ENCODE results near the gene PCSK5. TPM values are rescaled to one million over a fixed set of nuclear protein-coding genes. Genes with fewer than 3 reads are reported as not detected.

The PCSK5 gene
- total RNA-seq, 2 donors from 2014 or later, result 2.4 to 32.2 TPM

DNA sequence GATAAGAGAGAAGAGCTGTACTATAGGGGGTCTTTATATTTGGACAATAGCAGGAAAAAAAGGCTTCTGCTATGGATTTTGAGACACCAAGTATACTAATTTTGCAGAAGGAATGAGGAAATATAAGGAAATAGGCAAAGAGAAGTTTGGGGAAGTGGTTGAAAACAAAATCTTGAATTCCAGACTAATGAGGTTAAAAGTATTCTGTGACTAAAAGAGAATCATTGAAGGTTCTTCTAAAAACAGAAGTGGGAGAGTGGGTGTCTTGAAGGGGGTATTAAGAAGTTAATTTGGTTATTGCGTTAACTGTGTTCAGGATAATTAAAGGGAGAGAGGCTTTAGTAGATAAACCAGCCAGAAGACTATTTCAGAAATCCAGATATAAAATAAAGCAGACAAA lies 355.0 kb downstream of the PCSK5 start:
- Histone ChIP-seq H3K36me3 (no peaks in the 10 kb centered on the region), H3K27ac (no peak overlapping the region), H3K4me1 (replicated peaks) (no peaks in the 10 kb centered on the region), H3K4me3 (no peak overlapping the region), H3K9me3 (no peaks in the 10 kb centered on the region), H3K27me3 (replicated peaks; ENCODE audit: insufficient read depth) (no peaks in the 10 kb centered on the region)
- 92% methylated on average over 1 of the region's 1 CpG for WGBS
- no peak for DNase-seq (ENCODE audit: low spot score)
- TF ChIP-seq, protein P1, sequence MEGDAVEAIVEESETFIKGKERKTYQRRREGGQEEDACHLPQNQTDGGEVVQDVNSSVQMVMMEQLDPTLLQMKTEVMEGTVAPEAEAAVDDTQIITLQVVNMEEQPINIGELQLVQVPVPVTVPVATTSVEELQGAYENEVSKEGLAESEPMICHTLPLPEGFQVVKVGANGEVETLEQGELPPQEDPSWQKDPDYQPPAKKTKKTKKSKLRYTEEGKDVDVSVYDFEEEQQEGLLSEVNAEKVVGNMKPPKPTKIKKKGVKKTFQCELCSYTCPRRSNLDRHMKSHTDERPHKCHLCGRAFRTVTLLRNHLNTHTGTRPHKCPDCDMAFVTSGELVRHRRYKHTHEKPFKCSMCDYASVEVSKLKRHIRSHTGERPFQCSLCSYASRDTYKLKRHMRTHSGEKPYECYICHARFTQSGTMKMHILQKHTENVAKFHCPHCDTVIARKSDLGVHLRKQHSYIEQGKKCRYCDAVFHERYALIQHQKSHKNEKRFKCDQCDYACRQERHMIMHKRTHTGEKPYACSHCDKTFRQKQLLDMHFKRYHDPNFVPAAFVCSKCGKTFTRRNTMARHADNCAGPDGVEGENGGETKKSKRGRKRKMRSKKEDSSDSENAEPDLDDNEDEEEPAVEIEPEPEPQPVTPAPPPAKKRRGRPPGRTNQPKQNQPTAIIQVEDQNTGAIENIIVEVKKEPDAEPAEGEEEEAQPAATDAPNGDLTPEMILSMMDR (IDR thresholded peaks at IDR 0.05), result no peak
- TF ChIP-seq POLR2A (IDR thresholded peaks at IDR 0.05) (no peak), POLR2AphosphoS5 (IDR thresholded peaks at IDR 0.05) (no peak)
- intact Hi-C loops (cut with DNase I), result no loop called here

DNA sequence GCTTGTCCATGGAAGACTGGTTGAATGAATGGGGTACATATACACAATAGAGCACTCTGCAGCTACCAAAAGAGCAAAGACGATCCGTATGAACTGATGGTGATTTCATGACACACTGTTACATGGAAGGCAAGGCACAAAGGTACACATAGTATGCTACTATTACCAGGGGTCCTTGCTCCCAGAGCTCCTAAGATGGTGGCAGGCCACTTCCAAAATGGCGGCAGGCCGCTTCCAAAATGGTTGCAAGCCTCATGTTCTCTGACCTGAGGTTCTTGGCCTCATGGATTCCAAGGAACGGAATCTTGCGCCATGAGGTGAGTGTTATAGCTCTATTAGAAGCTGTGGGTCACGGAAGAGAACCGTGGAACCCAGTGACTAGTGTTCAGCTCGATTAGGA lies 356.2 kb downstream of the PCSK5 start:
- DNase-seq (ENCODE audit: low spot score), result no peak
- no peaks in the 10 kb centered on the region for H3K36me3 ChIP-seq
- H3K27ac ChIP-seq, result no peak overlapping the region
- H3K9me3 ChIP-seq, result no peaks in the 10 kb centered on the region
- H3K27me3 ChIP-seq (replicated peaks; ENCODE audit: insufficient read depth), result no peaks in the 10 kb centered on the region
- no peaks in the 10 kb centered on the region for H3K4me1 ChIP-seq (replicated peaks)
- no peak for TF ChIP-seq POLR2AphosphoS5 (IDR thresholded peaks at IDR 0.05)
- TF ChIP-seq, protein P1 (IDR thresholded peaks at IDR 0.05), result no peak
- no peak for TF ChIP-seq POLR2A (IDR thresholded peaks at IDR 0.05)
- no peak overlapping the region for H3K4me3 ChIP-seq
- intact Hi-C loops (cut with DNase I), result no loop called here
- 95% methylated on average over 9 of the region's 9 CpGs for WGBS

DNA sequence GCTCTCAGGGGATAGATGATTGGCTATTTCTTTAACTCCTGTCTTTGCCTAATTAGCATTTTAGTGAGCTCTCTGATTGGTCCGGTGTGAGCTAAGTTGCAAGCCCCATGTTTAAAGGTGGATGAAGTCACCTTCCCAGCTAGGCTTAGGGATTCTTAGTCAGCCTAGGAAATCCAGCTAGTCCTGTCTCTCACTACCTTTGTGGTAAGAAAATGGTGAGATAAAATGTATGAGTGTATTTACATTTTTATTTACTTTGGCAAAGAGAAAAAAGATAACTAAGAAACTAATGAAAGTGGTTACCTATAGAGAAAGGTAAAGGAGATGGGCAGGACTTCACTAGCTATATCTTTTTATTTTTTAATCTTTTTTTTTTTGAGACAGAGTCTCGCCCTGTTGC lies 357.0 kb downstream of the PCSK5 start:
- no peak for DNase-seq (ENCODE audit: low spot score)
- intact Hi-C loops (cut with DNase I), result no loop called here
- no peaks in the 10 kb centered on the region for H3K36me3 ChIP-seq
- H3K4me1 ChIP-seq (replicated peaks), result no peaks in the 10 kb centered on the region
- 85% methylated on average over 2 of the region's 2 CpGs for WGBS
- H3K27me3 ChIP-seq (replicated peaks; ENCODE audit: insufficient read depth), result no peaks in the 10 kb centered on the region
- H3K27ac ChIP-seq, result no peak overlapping the region
- TF ChIP-seq, protein P1 (IDR thresholded peaks at IDR 0.05), result no peak
- TF ChIP-seq POLR2AphosphoS5 (IDR thresholded peaks at IDR 0.05) (no peak), POLR2A (IDR thresholded peaks at IDR 0.05) (no peak)
- H3K4me3 ChIP-seq, result no peak overlapping the region
- no peaks in the 10 kb centered on the region for H3K9me3 ChIP-seq

DNA sequence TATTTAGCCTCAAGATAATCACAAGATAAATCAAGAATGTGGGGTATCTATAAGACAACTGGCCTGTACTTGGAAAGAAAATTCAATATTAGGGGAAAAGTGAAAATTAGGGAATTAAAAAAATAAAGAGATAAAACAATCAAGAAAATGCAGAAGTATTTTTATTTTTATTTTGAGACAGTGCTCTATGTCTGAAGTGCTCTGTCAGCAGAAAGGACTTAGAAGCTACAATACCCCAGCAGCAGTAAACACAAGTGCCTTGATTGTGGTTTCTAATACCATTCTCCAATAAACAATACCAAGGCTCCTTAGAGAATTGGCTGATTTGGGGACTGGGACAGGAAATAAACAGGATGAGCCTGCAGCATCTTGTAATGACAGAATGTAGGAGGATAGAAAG lies 358.8 kb downstream of the PCSK5 start:
- intact Hi-C loops (cut with DNase I), result no loop called here
- Histone ChIP-seq H3K4me3 (no peak overlapping the region), H3K27me3 (replicated peaks; ENCODE audit: insufficient read depth) (no peaks in the 10 kb centered on the region), H3K4me1 (replicated peaks) (no peaks in the 10 kb centered on the region), H3K27ac (no peak overlapping the region), H3K9me3 (no peaks in the 10 kb centered on the region), H3K36me3 (no peaks in the 10 kb centered on the region)
- DNase-seq (ENCODE audit: low spot score), result no peak
- TF ChIP-seq, protein P1 (IDR thresholded peaks at IDR 0.05), result no peak
- TF ChIP-seq POLR2A (IDR thresholded peaks at IDR 0.05), result no peak

DNA sequence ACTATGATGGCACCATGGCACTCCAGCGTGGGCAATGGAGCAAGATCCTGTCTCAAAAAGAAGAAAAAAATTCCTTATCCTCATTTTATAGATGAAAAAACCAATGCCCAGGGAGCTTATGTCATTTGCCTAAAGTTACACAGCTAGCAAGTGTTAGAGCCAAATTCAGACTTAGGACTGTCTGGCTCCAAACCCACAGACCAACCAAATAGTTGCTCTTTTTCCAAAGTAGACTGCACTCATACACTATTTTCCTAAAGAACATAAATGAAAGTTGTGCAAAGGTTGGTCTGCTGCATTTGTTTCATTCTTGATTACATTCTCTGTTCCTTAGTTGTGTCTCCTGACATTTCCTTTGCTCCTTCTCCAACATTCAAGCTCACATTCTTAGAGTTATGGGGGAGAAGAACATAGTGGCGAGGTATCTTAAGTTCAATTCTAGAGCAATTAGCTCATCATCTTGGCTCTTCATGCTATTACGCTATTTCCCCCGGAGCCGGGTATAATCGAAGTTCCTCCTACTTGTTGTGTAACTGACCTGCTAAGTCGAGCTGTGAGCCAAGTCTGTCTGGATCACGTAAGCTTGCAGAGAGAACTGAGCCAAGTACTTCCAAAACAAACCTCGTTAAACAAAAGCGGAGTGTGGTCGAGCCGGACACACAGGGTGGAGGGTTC lies 365.4 kb downstream of the PCSK5 start:
- peak; percentile 73 for DNase-seq (ENCODE audit: low spot score)
- H3K4me3 ChIP-seq, result no peak overlapping the region
- 19% methylated on average over 12 of the region's 12 CpGs for WGBS
- TF ChIP-seq POLR2A (IDR thresholded peaks at IDR 0.05) (no peak), POLR2AphosphoS5 (IDR thresholded peaks at IDR 0.05) (peak; percentile 81)
- no peak overlapping the region for H3K27ac ChIP-seq
- H3K4me1 ChIP-seq (replicated peaks), result no peaks in the 10 kb centered on the region
- intact Hi-C loops (cut with DNase I), result loop anchor here (10.0 kb wide), 1 partner anchor 361 kb away; the partner anchor contains the start of gene PCSK5
- no peaks in the 10 kb centered on the region for H3K36me3 ChIP-seq
- no peaks in the 10 kb centered on the region for H3K27me3 ChIP-seq (replicated peaks; ENCODE audit: insufficient read depth)
- H3K9me3 ChIP-seq, result no peaks in the 10 kb centered on the region

Measured in prostate gland (tissue), 2 donors.